ENCODE measurements around the gene CISD3. TPM values are rescaled to one million over a fixed set of nuclear protein-coding genes. Genes with fewer than 3 reads are reported as not detected.
A peak's percentile ranks its signal among the peaks of the same experiment; 100 is the strongest.

Gene CISD3
- total and polyA plus RNA-seq, 4 donors = 18.3 to 59.0 (median 30.6) TPM

DNA sequence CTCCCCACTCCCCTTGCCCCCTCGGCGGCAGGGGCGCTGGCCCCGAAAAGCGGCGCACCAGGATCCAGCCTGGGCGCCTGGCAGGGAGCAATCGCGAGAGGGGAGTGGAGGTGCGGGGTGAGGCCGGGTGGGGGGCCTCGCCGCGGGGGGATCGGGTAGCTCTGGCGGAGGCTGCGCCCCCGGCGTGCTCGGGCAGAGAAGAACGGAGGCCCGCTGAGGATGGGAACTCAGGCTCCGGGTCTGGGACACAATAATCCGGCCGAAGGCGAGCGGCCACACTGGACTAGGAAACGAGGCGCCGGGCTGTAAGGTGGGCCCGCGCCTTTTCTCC is 18.7 kb downstream of the CISD3 start:
- 0% methylated on average over 28 to 32 of the region's 32 CpGs for WGBS, 2 donors
- no peak for ATAC-seq (ENCODE audit: low FRiP score)
- Histone ChIP-seq H3K4me3 (ENCODE audit: low read length in 2 of 2) (peak overlapping the region; percentile 27 to 73), H3K9me3 (ENCODE audit: control insufficient read depth, low read length) (no peaks in the 10 kb centered on the region), H3K27me3 (ENCODE audit: control insufficient read depth in 1 of 2, insufficient read depth in 2 of 2, low read length in 1 of 2) (no peaks in the 10 kb centered on the region), H3K36me3 (ENCODE audit: control insufficient read depth in 1 of 2, insufficient read depth in 2 of 2, low read length in 1 of 2) (no peaks in the 10 kb centered on the region), H3K27ac (ENCODE audit: low read depth in 1 of 2, low read length in 2 of 2) (peak overlapping the region; percentile 17 to 69), H3K4me1 (ENCODE audit: control insufficient read depth in 1 of 2, insufficient read depth in 2 of 2, low read length in 2 of 2) (no peaks in the 10 kb centered on the region)
- intact Hi-C loops (cut with DNase I) = no loop called here
- no peak for DNase-seq

DNA sequence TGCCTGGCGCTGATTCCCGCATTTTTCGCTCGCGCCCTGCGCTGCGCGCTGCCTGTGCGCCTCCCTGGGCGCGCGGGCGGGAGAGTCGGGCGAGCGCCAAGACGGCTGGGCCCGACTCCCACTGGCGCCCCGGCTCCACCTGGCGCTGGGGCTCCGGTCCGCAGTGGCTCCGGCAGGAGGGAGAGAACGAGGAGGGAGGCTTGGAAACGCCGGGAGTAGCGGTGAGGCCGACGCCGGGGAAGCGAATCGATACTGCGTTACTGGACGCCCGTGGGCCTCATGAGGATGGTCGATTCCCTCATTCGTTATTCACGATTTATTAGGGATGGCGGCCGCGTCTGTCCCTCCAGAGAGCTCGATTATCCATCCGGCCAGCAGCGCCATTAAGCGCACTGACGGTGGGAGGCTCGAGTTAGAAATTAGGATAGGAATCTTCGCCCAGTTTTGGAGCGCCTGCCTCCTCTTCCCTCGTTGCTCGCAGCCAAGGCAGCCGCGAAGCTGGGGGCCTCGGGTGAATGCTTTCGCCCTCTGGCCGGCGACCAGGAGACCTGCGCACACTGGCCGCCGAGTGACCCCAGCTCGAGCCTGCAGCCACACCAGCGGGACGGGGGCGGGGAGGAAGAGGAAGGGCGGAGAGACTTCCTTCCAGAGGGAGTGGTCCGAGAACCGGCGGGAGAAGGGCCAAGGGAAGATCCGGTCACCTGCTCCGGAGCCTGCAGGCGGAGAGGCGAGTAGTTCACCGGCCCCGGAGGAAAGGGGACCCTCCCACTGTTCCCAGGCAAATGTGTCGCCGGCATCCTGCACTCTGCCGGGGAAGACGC is 19.3 kb downstream of the CISD3 start:
- peak overlapping the region in 1 of 2 donors; percentile 69 for H3K27ac ChIP-seq (ENCODE audit: low read depth in 1 of 2, low read length in 2 of 2)
- H3K27me3 ChIP-seq (ENCODE audit: control insufficient read depth in 1 of 2, insufficient read depth in 2 of 2, low read length in 1 of 2) = no peaks in the 10 kb centered on the region
- H3K4me3 ChIP-seq (ENCODE audit: low read length in 2 of 2) = peak overlapping the region; percentile 27 to 73
- intact Hi-C loops (cut with DNase I) = loop anchor here in 1 of 2 donors (5.0 kb wide), 1 partner anchor 48 kb away; the partner anchor contains the start of gene PIP4K2B
- H3K4me1 ChIP-seq (ENCODE audit: control insufficient read depth in 1 of 2, insufficient read depth in 2 of 2, low read length in 2 of 2) = no peaks in the 10 kb centered on the region
- 0 to 1% methylated on average over 71 to 79 of the region's 79 CpGs for WGBS, 2 donors
- no peaks in the 10 kb centered on the region for H3K9me3 ChIP-seq (ENCODE audit: control insufficient read depth, low read length)
- no peaks in the 10 kb centered on the region for H3K36me3 ChIP-seq (ENCODE audit: control insufficient read depth in 1 of 2, insufficient read depth in 2 of 2, low read length in 1 of 2)
- ATAC-seq (ENCODE audit: low FRiP score) (peak; percentile 45), DNase-seq (peak; percentile 91 to 94)

DNA sequence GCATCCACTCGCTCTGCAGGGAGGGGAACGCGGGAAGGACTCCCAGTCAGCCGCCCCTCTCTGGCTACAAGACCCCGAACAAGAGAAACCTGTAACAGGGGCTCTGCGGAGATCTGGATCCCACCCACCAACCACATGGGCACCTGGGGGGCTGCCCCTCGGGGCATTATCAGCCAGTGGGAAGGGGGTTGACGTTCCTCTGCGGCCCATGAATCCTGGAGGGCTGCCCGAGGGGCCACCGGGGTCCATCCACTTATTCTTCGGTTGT is 19.8 kb downstream of the CISD3 start:
- peak overlapping the region in 1 of 2 donors; percentile 73 for H3K4me3 ChIP-seq (ENCODE audit: low read length in 2 of 2)
- H3K27ac ChIP-seq (ENCODE audit: low read depth in 1 of 2, low read length in 2 of 2) = peak overlapping the region in 1 of 2 donors; percentile 47
- intact Hi-C loops (cut with DNase I) = loop anchor here in 1 of 2 donors (5.0 kb wide), 1 partner anchor 47 kb away; the partner anchor contains the start of gene PIP4K2B
- WGBS, 2 donors = 3 to 5% methylated on average over 12 of the region's 12 CpGs
- H3K4me1 ChIP-seq (ENCODE audit: control insufficient read depth in 1 of 2, insufficient read depth in 2 of 2, low read length in 2 of 2) = no peaks in the 10 kb centered on the region
- ATAC-seq (ENCODE audit: low FRiP score) (no peak), DNase-seq (no peak)
- no peaks in the 10 kb centered on the region for H3K9me3 ChIP-seq (ENCODE audit: control insufficient read depth, low read length)
- H3K27me3 ChIP-seq (ENCODE audit: control insufficient read depth in 1 of 2, insufficient read depth in 2 of 2, low read length in 1 of 2) = no peaks in the 10 kb centered on the region
- no peaks in the 10 kb centered on the region for H3K36me3 ChIP-seq (ENCODE audit: control insufficient read depth in 1 of 2, insufficient read depth in 2 of 2, low read length in 1 of 2)

DNA sequence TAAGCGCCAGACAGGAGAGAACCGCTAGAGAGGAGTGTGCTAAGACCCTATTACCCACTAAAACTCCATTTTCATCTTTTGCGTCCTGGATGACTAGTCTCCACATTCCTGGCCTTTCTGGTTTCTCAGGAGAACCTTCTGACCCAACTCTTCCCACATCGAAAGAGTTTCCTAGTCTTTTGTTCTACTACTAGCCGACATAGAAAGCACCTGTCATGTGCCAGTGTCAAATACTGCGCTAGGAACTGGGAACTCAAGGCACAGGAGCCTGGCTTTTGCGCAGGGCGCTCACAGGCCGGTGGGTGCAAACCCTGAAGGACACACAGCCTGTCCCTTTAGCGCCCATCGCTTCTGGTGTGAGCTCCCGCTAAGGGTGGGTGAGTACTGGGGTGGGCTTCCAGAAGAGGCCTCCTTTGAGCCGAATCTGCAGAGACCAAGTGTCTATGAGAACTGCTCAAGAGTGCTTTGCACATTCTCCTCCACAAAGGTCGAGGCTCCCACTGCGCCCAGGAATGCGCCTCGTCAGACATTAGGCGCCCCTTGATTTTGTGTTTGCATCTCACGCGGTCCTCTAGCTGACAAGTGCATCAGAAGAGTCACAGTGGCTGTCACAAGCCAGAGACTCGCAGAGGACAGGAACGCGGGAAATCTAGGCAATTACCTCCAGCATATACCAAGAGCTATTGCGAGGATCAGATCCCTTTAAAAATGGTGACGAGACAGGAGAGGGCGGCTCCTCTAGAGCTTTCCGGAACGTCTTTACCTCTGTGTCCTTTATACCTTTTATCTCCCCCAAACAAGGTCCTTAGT is 20.4 kb downstream of the CISD3 start:
- Histone ChIP-seq H3K9me3 (ENCODE audit: control insufficient read depth, low read length) (no peaks in the 10 kb centered on the region), H3K27ac (ENCODE audit: low read depth in 1 of 2, low read length in 2 of 2) (peak overlapping the region in 1 of 2 donors; percentile 47), H3K4me3 (ENCODE audit: low read length in 2 of 2) (no peak overlapping the region), H3K36me3 (ENCODE audit: control insufficient read depth in 1 of 2, insufficient read depth in 2 of 2, low read length in 1 of 2) (no peaks in the 10 kb centered on the region), H3K27me3 (ENCODE audit: control insufficient read depth in 1 of 2, insufficient read depth in 2 of 2, low read length in 1 of 2) (no peaks in the 10 kb centered on the region), H3K4me1 (ENCODE audit: control insufficient read depth in 1 of 2, insufficient read depth in 2 of 2, low read length in 2 of 2) (no peaks in the 10 kb centered on the region)
- intact Hi-C loops (cut with DNase I) = loop anchor here in 1 of 2 donors (5.0 kb wide), 1 partner anchor 47 kb away; the partner anchor contains the start of gene PIP4K2B
- WGBS, 2 donors = 37 to 40% methylated on average over 28 of the region's 28 CpGs
- no peak for DNase-seq
- ATAC-seq (ENCODE audit: low FRiP score) = no peak

DNA sequence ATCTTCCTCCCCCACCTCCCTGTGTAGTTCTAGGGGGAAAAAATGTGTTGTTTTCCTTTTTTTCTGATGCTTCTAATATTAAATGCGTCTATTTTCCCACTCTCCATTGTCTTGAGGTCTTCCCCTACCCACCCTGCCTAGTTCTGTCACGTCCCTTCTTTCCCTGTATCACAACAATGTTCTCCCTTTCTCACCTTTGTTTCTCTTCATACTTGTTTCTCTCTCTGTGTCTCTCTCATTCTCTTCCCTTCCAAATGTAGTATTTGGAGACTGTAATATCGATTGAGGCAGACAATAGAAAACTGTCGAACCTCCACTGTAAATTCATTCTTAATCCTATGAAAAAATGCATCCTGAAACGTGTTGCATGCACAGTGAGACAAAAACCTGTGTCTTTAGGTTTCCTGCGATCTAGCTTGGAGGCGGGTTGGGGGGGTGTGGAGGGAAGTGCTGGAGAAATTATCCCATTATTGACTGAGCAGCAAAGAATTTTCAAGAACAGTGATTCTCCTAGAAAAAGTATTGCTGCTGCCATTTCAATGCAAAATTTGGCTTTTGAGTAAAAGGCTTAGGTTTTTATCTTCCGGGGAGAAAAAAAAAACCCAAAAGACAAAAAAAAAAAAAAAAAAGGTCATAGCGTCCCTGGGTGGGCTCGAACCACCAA is 21.1 kb downstream of the CISD3 start:
- Histone ChIP-seq H3K4me3 (ENCODE audit: low read length in 2 of 2) (no peak overlapping the region), H3K9me3 (ENCODE audit: control insufficient read depth, low read length) (no peaks in the 10 kb centered on the region), H3K27ac (ENCODE audit: low read depth in 1 of 2, low read length in 2 of 2) (no peak overlapping the region), H3K27me3 (ENCODE audit: control insufficient read depth in 1 of 2, insufficient read depth in 2 of 2, low read length in 1 of 2) (no peaks in the 10 kb centered on the region), H3K36me3 (ENCODE audit: control insufficient read depth in 1 of 2, insufficient read depth in 2 of 2, low read length in 1 of 2) (peaks cover 0 to 3% of the 10 kb centered on the region in 2 donors), H3K4me1 (ENCODE audit: control insufficient read depth in 1 of 2, insufficient read depth in 2 of 2, low read length in 2 of 2) (no peaks in the 10 kb centered on the region)
- no peak for ATAC-seq (ENCODE audit: low FRiP score)
- intact Hi-C loops (cut with DNase I) = loop anchor here in 1 of 2 donors (5.0 kb wide), 1 partner anchor 46 kb away; the partner anchor contains the start of gene PIP4K2B
- no peak for DNase-seq
- WGBS, 2 donors = 6 to 8% methylated on average over 10 of the region's 10 CpGs

DNA sequence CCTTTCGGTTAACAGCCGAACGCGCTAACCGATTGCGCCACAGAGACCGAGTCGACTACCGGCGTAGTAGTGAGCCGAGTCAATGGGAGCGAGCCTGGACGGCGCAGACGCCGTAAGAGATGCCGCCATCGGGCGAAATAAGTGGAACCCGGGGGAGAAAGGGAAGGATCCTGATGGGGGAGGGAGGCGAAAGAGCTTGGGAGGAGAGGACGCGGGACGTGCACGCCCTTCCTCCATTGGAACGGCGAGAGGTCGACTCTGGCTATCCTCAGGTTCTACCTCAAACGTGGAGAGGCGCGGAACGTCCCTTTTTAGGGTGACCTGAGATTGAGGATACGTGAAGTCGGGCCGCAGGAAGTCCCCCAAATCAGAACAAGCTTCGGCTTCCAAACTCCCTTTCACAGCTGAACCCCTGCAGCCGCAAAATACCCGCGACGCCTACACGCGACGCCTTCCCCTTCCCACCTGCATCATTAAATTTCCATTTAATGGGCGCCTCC is 21.7 kb downstream of the CISD3 start:
- Histone ChIP-seq H3K4me3 (ENCODE audit: low read length in 2 of 2) (peak overlapping the region; percentile 30 to 63), H3K27me3 (ENCODE audit: control insufficient read depth in 1 of 2, insufficient read depth in 2 of 2, low read length in 1 of 2) (no peaks in the 10 kb centered on the region), H3K36me3 (ENCODE audit: control insufficient read depth in 1 of 2, insufficient read depth in 2 of 2, low read length in 1 of 2) (peaks cover 0 to 3% of the 10 kb centered on the region in 2 donors), H3K4me1 (ENCODE audit: control insufficient read depth in 1 of 2, insufficient read depth in 2 of 2, low read length in 2 of 2) (no peaks in the 10 kb centered on the region), H3K9me3 (ENCODE audit: control insufficient read depth, low read length) (no peaks in the 10 kb centered on the region), H3K27ac (ENCODE audit: low read depth in 1 of 2, low read length in 2 of 2) (peak overlapping the region in 1 of 2 donors; percentile 84)
- DNase-seq (peak; percentile 86 to 95), ATAC-seq (ENCODE audit: low FRiP score) (peak; percentile 75)
- WGBS, 2 donors = 1% methylated on average over 44 of the region's 44 CpGs
- intact Hi-C loops (cut with DNase I) = loop anchor here in 1 of 2 donors (5.0 kb wide), 1 partner anchor 45 kb away; the partner anchor contains the start of gene PIP4K2B

DNA sequence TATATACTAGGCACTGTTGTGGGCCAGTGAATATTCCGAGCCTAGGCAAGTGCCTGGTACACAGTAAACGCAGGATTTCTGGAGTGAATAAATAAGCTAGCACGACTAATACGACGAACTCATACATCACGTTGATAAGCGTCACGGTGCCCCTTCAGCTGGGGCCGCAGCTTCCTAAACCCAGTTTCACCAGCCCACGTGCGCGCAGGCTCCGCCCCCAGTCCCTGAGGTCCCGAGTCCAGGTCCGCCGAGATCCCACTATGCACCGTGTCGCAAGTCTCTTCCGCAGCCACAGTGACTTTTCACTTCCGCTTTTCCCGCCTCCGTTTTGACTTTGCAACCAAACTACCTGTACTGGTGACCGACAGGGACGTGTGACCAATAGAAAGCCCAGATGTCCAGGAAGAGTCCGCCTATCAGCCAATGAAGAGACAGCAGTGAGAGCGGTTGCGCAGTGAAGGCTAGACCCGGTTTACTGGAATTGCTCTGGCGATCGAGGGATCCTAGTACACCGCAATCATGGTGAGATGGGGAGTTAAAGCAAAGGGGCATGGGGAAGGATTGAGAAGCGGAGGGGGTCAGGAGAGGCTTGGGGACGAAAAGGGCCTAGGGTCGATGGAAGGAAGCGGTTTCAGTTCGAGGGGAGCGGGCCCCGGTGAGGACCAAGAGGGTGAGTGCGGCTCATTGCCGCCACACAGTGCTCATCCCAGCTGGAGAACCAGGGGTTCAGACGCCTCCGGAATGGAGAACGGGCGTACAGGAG is 22.3 kb downstream of the CISD3 start, which contains the start of gene PSMB3:
PSMB3 (plus strand) TSS at position 434 of the 763 bp plus-strand sequence; CDS start at position 520, 86 bp downstream.
- ATAC-seq (ENCODE audit: low FRiP score) = peak; percentile 92
- intact Hi-C loops (cut with DNase I) = loop anchor here in 1 of 2 donors (5.0 kb wide), 1 partner anchor 45 kb away; the partner anchor contains the start of gene PIP4K2B
- Histone ChIP-seq H3K27ac (ENCODE audit: low read depth in 1 of 2, low read length in 2 of 2) (peak within 1 kb of the TSS in 1 of 2 donors; percentile 84), H3K36me3 (ENCODE audit: control insufficient read depth in 1 of 2, insufficient read depth in 2 of 2, low read length in 1 of 2) (peaks cover 0 to 3% of the 10 kb centered on the region in 2 donors), H3K4me1 (ENCODE audit: control insufficient read depth in 1 of 2, insufficient read depth in 2 of 2, low read length in 2 of 2) (no peaks in the 10 kb centered on the region), H3K27me3 (ENCODE audit: control insufficient read depth in 1 of 2, insufficient read depth in 2 of 2, low read length in 1 of 2) (no peaks in the 10 kb centered on the region), H3K4me3 (ENCODE audit: low read length in 2 of 2) (peak within 1 kb of the TSS; percentile 63 to 81), H3K9me3 (ENCODE audit: control insufficient read depth, low read length) (no peaks in the 10 kb centered on the region)
- DNase-seq = peak; percentile 98 to 99
- 0% methylated on average over 41 to 44 of the region's 44 CpGs for WGBS, 2 donors
